HG03066 (cell line): ENCODE results near the gene PAEP.
"Not testable (repeated sequence)": the region's sequence is repeated elsewhere in the genome, so short reads cannot be mapped to it uniquely, and the experiment has no call there.

Source experiments
- ATAC-seq: cut with Tn5 transposase; IDR thresholded peaks from one replicate; pipeline ENCODE4 v1.9.1; 2021; ENCODE audit warnings: low read depth; ENCODE audit not compliant: unreplicated experiment

The PAEP gene

GRCh38 chr9:135549478-135550343 is 11.8 kb upstream of the PAEP start:
- not testable (repeated sequence) for ATAC-seq

GRCh38 chr9:135550344-135550918 is 11.1 kb upstream of the PAEP start:
- no peak for ATAC-seq

DNA sequence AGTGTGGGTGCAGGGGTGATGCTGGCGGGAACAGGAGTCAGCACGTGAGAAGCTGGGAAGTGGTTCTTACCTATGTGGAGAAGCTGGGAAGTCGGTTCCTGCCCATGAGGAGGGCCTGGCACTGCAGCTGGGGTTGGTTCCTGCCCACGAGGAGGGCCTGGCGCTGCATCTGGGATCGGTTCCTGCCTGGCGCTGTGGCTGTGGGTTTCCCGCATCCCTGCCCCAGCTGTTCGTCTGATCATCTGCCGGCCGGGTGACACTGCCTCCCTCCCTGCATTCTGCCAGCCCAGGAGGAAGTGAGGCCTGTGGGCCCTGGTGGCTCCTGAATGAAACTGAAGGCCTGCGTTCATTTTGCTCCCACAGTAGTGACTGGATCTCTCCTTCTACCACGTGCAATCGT is 10.5 kb upstream of the PAEP start:
- no peak for ATAC-seq

DNA sequence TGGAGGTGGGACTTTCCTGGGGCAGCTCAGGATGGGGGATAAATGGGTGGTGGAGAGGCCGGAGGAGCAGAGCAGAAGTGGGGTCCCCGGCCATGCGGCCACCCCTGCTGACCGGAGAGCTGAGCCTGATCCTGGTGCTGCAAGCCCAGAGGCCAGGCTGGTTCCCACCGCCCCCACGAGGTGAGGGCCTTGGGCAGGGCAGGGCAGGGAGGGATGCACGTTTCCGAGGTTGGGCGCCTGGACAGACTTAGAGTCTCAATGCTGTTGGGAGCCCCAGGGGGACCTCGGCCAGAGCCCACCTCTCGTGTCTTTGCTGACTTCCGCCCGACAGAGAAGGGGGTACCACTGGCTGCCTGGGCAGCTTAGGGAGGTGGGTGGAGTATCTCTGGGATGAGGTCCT is 10.1 kb upstream of the PAEP start:
- ATAC-seq, result no peak

GRCh38 chr9:135552021-135552697 is 9.4 kb upstream of the PAEP start:
- ATAC-seq, result no peak

- ATAC-seq, result no peak
Observed at GRCh38 chr9:135552698-135553171, 8.8 kb upstream of the PAEP start.

DNA sequence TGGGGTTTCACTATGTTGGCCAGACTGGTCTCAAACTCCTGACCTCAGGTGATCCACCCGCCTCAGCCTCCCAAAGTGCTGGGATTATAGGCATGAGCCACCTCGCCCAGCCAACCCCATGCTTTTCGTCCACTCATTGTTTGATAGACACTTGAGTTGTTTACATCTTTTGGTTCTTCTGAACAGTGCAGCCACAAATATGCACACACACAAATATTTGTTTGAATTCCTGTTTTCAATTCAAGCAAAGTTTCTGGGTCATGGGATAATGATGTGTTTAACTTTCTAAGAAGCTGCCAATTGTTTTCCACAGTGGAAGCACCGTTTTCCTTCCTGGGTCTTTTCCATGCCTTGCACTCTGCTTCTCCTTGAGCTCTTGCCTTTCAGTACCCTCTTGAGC is 6.8 kb upstream of the PAEP start:
- no peak for ATAC-seq

GRCh38 chr9:135555203-135555602 is 6.4 kb upstream of the PAEP start:
- ATAC-seq, result no peak

DNA sequence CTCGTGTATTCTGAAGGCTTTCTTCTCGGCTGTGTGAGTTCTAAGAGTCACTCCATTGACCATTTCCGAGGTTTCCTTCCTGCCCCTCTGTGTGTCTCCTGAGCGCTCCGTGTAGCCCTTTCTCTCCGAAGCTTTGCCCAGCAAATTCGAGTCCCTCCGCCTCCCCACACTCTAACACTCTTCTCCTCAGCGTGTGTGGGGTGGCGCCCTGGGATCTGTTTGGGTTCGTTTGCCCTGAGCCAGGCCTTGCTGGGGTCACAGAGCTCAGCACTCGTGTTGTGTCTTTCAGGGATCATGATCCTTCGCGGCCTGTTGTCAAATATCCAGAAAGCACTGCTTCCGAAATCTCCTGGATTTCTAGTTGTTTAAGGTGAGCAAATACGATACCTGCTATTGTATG is 5.6 kb upstream of the PAEP start:
- no peak for ATAC-seq

DNA sequence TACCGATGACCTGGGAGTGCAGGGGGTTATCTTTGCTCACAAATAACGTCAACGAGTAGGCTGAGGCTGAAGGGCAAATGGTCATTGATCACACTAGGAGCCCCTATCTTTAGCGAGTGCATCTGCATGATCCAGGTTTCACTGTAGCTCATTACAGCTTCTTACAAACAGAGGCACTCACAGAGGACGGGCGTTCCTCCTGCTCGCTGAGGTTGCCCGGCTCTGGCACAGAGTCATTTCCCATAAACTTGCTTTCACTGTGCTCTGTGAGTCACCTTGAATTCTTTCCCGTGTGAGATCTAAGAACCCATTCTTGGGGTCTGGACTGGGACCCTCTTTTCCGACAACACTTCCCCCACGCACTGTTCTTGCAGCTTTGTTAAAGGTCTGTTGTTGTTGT is 1.9 kb upstream of the PAEP start:
- no peak for ATAC-seq

DNA sequence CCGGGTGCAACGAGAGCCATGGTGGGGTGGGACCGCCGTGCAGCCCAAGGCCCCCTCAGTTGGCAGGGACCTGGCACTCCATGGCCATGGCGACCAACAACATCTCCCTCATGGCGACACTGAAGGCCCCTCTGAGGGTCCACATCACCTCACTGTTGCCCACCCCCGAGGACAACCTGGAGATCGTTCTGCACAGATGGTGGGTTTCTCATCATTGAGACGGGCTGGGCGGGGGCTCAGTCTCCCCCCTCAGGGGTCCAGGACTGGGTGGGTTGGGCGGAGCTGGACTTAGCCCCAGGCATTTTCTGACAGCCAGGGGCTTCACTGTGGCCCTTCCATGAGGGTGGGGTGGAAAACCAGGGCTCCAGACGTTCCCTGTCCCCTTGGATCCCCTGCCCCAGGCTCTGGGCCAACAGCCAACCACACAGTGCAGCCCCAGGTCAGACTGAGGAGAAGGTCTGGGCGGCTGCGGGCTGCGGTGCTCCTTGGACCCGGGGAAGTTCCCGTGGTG is 734 bp downstream of the PAEP start:
- ATAC-seq, result no peak

- ATAC-seq, result no peak
Observed at GRCh38 chr9:135563039-135563476, 1.5 kb downstream of the PAEP start.

GRCh38 chr9:135563858-135564257 is 2.3 kb downstream of the PAEP start:
- no peak for ATAC-seq

GRCh38 chr9:135565141-135565628 is 3.6 kb downstream of the PAEP start:
- ATAC-seq, result no peak

- no peak for ATAC-seq
Observed at GRCh38 chr9:135565636-135566035, 4.1 kb downstream of the PAEP start.

GRCh38 chr9:135566552-135566951 is 5.0 kb downstream of the PAEP start:
- ATAC-seq, result no peak

GRCh38 chr9:135567311-135567710 is 5.8 kb downstream of the PAEP start:
- ATAC-seq, result no peak

DNA sequence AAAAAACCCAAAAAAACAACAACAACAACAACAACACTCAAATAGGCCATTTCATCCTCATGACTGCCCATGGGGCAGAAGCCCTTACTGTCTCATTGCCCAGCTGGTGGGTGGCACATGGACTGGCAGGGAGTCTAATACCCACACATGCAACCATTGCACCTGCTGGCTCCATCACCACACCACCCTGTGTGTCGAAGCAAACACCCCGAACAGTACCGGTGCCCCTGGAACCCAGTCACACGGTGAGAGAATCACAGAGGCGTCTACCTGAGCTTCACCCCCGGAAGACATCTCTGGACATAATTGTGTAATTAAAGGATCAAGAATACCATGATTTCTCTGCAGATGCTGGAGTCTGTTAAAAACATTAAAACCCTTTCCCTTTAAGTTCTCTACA is 6.5 kb downstream of the PAEP start:
- no peak for ATAC-seq

DNA sequence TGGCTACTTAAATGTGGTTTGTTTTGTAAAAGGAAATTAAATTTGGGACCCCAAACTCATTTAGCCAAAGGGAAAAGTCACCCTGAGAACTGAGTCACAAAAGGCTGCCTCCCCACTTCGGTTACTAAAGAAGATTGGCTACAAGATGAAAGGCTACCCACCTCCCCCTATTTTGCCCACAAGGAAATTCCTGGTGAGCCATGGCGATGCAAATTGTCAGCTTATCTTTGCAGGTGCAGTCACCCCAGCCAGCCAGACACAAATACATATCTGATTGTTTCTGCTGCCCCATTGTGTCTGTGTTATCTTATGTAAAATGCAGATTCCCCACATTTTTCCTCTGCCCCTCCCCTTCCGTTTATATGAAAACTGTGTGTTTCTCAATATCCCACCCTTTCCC is 8.9 kb downstream of the PAEP start:
- no peak for ATAC-seq

- no peak for ATAC-seq
Observed at GRCh38 chr9:135572233-135572632, 10.7 kb downstream of the PAEP start.

DNA sequence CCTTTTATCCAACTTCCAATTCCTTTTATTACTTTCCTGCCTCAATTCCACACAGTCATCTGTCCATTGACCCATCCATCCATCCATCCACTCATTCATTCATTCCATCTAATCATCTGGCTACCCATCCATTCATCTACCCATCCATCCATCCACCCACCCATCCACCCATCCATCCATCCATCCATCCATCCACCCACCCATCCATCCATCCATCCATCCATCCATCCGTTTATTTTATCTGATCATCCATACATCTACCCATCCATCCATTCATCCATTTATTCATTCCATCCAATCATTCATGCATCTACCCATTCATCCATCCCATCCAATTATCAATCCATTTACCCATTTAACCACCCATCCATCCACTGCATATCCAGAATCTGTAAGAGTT is 11.6 kb downstream of the PAEP start:
- ATAC-seq, result no peak
